NCI-H446 (cell line): Measurements from ENCODE around the gene TMTC2.

ENCODE experiments used
- DNase-seq, 2 experiments: peaks; one replicate each; lab custom pipeline; 2025; lab: John Stamatoyannopoulos, UW

The TMTC2 gene

DNA sequence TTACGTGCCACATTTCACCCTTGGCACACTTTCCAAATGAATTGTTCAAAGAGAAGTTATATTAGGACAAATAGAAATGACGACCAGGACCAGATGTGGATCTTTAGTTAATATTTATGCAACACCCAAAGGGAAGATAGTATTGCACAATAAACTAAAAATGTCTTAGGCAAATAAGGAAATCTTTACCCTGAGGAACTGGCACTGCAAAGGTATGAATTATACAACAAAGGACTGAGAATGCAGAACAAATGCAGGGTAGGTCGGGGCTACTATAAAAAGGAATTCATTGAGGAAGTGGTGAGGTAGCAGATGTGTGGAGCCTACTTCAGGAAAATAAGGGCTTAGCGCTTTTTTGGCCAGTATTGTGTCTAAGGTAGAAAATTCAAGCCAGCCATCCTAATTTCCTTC lies 3.9 kb upstream of the TMTC2 start:
- no peak for DNase-seq

DNA sequence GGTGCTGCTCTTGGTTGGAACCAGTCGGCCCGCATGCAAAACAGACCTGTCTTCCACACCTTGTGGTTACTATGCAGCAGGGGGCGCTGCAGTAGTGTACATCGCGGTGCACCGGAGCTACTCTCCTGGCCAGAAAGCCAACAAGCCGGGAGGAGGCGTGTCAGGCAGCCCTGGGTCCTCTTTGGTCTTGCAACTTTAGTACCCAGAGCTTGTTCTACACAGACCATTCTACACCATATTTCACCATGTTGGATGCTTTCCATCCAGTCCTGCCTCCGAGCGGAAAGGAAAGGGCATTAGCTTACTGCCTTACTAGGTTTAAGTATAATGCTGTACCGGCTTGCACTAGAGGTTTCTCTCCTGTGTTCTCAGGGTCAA lies 927 bp upstream of the TMTC2 start:
- DNase-seq: peak; percentile 82 to 95

DNA sequence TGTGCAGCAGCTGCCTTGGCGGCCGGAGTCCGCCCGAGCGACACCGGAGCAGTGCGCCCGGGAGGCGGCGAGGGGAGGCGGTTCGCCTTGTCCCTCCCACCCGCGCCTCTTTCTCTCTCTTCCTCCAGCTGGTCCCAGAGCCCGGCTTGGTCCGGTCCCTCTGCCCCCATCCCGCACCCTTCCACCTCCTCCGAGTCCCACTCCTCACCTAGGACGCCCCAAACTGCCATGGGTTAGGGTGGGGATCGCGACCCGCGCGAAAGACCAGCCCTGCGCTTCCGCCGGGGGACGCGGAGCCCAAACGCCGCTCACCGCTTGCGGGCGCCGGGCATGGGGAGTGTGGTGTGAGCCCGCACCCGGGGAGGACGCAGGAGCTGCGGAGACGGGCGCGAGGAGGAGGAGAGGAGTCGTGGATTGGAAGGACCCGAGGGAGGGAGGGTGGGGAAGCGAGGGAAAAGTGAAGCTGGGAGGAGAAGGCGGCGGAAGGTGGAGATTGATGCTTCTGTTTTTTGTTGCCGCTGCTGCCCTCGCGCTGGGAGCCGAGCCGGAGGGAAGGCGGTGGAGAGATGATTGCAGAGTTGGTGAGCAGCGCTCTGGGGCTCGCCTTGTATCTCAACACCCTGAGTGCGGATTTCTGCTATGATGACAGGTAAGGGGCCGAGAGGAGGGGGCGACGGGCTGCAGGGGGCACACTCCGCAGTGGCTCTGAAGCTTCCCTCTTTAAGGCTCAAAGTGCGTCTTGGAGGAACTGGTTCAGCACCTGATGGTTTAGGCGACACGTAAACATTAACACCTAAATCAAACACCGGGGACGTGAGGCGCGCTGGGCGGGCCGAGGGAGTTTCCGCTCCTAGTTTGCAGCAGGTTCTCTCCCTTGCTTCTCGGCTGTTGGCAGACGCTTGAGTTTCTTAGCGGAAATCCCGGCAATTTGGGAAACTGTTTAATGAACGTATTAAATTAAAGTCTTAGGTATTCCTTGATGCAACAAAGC lies 610 bp downstream of the TMTC2 start:
- DNase-seq: peak in 1 of 2 experiments; percentile 30

DNA sequence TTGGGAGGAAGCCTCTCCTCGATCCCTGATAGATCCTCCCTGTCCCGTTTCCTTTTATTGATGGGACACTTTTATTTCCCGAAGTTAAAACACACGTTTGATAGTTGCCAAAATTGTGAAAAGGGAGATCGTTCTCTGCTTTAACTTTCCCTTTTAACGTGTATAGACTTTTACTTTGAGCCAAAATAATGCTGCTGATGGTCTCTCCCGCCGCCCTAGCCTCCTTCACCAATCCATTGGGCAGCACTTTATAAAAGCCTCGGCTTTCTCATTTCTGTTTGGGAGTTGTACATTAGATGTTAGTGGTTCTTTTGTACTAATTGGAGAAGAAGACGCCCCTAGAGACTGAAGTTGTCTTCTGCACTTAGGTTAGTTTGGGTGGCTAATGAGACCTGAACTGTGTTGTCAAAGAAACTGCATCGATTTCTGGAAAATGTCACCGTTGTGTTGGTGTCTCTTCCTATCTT lies 1.4 kb downstream of the TMTC2 start:
- peak in 1 of 2 experiments; percentile 15 for DNase-seq

DNA sequence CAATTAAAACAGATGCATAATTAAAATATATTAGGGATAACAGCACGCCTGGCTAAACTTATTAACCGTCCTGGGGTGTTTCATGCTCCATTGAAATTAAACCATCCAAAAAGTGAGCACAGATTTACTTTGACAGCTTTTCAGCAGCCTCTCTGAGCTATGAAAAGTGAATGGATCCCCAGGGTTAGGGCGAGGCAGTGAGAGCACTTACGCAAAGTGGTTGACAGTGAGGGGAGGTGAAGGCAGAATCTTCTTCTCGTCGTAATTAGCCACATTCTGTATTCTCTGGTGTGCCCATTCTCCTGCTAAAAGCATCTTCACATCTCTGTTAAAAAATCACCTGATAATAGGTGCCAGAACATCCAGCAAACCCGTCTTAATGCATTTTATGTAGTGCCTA lies 1.9 kb downstream of the TMTC2 start:
- no peak for DNase-seq

DNA sequence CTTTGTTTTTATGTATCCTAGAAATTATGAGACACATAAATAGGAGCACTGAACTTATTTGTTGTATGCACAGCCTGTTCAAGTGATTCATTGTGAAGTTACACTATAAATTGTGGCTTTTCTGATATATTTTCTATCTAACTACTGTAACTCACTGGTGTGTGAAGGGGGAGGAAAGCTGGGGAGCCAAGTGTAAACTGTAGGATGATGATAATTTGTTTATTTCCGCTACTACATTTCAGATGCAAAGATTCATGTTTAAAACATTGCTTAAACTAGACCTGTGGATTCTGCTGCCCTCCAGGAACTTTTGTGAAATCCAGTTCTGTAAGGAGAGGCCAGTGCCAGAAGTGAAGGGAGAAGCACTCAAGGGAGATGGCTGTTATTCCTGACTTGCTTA lies 3.3 kb downstream of the TMTC2 start:
- DNase-seq: no peak

DNA sequence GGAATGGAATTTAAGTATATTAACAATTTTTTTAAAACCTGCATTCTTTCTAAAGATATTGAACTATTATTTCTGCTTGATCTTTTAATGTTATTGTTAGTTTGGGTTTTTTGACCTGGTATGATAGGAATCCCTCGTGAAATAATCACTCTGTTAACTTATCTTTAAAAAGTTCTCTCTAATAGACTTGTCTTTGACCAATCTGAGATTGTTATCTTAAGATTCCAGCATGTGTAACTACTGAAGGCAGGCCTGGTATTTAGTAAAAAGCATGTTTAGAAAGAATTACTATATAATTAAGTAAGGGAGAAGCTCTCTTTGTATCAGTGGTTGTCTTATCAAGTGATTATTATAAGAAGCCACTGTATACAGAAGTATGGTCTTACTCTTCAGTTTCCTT lies 4.8 kb downstream of the TMTC2 start:
- no peak for DNase-seq

DNA sequence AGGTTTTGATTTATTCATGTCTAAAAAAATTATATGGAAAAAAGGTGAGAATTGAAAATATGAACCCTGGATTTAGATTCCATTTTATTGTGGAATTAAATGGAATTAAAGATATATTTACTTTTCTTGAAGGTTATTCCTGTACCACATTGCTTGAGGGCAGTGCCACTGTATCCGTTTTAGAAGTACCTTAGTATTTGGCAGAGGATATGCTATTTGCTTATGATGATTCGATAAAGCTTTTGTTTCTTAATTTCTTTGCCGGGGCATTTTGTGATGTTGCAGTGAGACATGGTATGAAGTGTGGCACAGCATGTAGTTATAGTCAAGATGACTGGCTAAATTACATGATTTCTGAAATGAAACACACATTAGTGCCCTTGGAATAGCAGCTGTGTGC lies 7.6 kb downstream of the TMTC2 start:
- DNase-seq: no peak

DNA sequence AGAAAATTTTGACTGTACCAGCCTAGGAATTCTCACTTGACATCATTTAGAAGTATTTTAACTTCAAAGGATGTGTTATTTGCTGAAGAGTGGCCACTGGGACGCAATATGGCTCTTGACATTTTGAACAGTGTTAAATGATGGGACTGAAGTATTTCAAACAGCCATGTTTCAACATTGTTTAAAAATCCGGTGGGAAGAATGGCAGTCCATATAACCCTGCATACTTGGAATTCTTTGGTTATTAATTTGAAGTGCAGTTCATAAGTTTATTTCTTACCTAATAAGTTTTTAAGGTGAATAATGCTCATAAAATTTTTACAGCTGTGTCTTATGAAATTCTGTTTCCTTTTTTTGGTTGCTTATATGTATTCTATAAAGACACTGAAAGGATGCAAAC lies 8.3 kb downstream of the TMTC2 start:
- no peak for DNase-seq

DNA sequence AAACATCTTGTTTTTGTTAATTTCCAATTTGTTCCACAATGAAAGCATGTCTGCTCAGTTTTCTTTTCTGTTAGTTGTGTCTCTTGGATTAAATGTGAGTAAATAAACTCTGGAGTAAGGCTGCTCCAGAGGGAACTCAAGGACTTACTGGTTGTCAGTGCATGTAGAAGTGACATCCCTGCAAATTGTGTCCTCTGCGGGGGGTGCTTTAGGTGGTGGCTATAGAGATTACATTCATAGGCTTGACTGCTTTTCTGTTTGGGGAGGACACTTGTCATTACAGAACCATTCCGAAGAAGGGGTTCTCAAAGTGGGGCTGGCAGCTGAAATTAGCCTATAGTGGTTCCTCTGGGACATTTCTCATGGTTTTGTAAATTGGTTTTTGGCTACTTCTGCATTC lies 8.8 kb downstream of the TMTC2 start:
- DNase-seq: no peak

DNA sequence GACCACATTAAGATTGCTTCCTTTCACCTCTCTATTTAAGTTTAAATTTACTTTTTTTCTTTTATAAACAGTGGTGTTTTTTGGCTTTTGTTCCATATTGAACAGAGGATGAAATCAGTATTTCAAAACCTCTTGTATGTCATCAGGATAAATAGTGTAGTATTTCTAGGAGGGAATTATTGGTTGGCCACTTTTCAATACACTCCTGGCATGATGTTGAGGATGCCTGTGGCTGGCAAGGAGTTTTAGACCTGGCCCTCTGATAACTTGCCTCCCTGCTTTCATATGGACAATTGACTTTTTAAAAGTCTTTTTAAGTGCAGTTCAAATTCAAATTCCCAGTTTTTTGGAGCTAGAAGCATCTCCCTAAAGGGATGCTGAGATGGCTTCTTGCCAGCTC lies 9.8 kb downstream of the TMTC2 start:
- no peak for DNase-seq

DNA sequence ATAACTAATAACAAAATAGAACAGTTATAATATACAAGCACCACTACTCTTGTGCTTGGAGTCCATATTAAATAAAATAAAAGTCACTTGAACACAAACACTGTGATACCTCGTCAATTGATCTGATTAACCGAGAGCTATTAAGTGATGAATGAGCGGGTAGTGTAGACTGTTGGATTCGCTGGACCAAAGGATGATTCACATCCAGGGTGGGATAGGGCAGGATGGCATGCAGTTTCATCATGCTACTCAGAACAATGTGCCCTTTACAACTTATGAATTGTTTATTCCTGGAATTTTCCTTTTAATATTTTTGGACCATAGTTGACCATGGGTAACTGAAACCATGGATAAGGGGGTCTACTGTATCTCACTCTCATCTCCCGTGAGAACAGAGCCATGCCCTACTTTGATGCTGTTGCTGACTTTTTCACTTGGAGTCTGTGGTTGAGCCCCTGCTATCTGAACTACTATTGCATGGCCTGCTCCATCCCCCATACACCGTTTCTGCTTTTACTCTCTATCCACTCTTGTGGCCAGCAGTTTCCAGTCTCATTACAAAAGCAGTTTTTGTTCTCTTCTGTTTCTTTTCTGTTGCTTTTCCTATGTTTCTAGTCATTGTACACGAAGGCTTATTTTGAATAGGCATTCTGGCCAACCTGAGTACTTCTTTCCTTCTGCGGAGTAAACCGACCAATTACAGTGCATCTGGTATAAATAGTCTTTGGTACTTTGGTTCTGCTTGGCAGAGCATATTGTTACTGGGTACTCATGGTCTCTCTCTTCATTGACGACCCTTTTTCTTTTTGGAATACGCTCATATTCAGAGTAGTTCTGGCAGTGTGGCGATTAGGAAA lies 12.2 kb downstream of the TMTC2 start:
- no peak for DNase-seq

DNA sequence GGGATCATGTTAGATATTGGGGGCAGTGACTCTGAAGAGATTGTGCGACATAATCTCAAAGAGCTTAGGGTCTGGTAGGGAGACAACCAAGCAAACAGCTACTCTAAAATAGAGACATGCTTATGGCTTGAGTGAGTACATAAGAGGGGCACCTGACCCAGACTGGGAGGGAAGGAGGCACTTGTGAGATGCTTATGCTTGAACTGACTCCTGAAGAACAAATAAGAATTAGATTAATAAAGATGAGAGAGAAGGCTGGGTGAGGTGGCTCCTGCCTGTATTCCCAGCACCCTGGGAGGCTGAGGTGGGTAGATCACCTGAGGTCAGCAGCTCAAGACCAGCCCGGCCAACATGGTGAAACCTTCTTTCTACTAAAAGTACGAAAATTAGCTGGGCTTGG lies 19.1 kb downstream of the TMTC2 start:
- DNase-seq: no peak

DNA sequence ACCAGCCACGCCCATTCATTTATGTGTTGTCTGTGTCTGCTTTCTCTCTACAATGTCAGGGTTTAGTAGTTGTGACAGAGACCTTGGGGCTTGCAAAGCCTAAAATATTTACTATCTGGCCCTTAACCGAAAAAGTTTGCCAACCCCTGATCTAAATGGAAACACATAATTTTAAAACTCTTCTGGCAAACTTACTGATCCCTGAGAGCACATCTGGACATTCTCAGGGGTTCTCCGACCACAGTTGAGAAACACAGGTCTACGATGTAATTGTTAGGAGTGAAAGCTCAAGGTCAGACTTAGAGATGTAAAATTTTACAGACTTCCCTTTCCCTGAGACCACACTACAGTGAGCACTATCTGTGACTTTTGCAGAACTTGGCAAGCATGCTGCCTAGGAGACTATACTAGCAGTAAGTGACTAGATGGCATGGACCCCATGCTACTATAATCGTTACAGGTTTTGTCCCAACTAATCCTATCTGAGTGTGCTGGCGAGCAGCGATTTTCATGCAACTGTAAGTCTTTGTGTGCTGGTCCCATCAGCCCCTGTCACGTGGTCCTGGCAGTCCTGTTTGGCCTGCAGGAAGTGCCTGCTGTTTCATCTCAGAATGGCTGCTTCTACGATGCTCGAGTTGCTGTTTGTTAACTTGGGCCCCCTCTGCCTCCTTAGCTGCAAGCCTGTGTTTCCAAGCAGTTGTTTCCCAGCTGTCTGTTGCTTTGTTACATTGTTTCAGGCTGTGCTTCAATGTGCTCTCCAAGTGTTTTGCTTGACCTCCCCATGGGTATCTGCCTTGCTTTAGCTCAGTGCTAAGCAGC lies 21.6 kb downstream of the TMTC2 start:
- DNase-seq: no peak

DNA sequence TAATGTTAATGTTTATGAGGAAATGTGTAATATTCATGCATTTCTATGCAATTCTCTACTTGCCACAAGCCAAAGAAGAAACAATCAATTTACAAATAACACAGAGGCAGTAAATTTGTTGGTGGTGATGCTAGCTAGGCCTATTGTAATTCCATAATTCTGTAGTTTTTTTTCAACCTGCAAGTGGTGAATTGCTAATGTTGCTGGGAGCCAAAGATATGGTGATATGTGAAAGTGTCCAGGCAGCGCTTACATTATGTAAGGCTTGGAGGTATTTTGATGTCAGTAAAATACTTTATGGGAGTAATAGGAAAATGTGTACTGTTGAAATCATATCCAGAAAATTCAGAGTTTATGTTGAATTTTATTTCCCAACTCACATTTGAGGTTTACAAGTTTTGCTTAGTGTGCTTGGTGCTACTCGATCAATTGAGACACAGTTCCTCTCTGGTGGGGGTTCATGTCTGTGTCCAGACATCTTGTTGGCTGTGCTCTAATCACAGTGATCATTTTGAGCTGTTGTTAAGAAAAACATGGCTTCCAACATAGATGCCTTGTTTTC lies 23.2 kb downstream of the TMTC2 start:
- DNase-seq: no peak

DNA sequence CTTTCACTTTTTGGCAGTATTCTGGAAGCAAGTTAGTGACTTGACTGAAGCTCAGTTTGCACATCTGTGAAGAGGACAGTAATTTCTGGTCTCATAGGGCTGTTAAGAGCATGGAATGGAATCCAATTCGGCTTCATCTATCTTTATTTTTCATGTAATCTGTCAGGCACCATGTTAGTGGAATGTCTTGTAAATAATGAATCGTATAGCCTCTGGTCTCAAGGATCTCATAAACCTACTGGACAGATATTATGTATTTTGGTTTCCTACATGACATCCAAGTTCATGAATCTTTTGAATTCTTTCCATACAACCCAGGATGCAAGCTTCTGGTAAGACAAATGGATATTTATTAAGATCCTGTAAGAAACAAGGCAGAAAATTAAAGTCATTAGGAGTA lies 24.0 kb downstream of the TMTC2 start:
- no peak for DNase-seq

DNA sequence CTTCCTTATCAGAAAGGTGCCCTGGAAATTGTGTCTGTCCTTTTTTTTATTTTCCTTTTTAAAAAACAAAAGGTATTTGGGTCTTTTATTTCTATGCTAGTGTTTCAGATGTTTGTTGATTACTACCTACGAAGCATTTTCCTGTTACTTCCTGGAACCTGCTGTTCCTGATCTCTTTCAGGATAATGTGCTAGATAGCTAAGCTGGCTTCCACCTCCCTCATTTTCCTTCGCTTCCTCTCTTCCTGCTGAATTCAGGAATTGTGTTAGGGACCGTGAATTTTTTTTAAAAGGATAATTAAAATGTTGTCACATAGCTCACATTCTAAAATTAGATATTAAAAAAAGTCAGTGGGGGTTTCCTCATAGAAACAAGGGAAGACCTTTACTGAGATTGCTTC lies 27.7 kb downstream of the TMTC2 start:
- no peak for DNase-seq

DNA sequence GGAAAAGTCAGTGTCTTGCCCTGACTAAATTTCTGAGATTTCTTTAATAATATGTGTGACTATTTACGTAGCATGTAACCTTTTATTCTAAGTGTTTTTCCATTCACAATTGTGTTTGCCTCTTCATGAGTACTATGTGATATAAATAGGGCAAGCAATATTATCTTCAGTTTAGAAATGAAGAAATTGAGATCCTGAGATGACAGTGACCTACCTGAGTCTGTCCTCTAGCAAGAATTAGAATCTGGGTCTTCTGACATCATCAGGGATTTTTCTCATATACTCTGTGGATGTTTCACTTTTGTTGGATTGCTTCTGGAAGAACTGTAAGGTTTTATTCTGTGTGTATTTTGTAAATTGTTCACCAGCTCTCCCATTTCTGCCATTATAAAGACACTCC lies 35.0 kb downstream of the TMTC2 start:
- no peak for DNase-seq

DNA sequence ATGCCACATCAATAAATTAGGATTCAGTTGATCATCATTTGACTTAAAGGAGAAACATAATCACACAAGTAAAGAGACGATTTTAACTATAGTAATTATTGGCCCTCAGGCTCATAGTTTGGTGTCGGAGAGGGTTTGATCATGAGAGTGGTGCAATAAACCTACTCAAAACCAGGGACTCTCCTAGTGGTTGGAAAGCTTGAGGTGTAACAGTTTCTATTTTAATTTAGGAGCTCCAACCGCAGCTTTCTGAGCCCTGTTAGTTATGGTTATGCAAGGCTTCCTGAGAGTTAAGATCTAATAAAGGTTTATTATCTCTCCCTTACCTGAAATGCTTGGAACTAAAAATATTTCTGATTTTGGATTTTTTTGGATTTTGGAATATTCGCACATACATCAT lies 36.4 kb downstream of the TMTC2 start:
- DNase-seq: no peak

DNA sequence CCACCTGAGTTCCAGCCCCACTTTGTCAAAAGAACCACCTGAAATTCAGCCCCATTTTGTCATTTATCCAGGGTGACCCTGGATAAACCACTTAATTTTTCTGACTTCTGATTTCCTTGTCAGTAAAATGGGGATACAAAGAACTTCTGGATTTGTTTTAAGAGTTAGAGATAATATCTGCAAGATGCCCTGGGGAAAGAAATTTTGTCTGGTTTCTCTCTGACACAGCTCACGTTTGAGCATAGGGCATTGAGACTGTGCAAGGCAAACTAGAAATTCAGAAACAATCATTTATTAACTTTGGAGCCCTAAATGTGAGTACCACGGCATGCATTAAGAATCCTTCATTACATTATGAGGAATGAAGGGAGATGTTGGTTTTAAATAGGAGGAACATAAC lies 37.2 kb downstream of the TMTC2 start:
- DNase-seq: no peak

DNA sequence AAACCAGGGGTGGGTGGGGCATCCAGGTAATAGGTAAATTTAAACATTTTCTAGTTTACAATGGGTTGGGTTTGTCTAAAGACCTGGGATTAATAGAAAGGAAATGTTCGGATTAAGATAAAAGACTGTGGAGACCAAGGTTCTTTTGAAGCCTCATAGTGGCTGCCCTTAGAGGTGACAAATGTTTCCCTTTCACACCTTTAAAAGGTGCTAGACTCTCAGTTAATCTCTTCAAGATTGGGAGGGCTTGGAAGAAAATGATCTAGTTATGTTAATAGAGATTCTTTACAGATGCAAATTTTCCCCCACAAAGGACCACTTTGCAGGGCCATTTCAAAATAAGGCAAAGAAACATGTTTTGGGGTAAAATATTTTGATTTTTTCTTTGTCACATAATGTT lies 39.0 kb downstream of the TMTC2 start:
- no peak for DNase-seq

DNA sequence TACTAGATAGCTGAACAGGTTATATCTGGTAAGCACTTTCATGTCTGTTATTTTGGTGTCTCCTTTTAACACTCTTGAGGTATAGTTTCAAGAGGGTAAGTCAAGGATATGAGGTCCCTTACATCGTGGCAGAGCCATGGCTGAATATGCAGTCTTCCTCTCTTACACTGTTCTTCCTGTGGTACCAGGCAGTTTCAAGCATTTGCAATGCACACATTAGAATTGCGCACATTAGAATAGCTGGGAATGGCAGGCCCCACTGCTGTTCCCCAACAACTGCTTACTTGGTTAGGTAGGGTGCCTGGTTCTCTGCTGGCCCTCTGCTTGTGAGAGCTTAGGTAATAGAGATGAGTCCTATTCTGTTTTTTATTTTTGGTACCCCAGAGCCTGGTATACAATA lies 41.2 kb downstream of the TMTC2 start:
- DNase-seq: no peak
